Measurements from ENCODE around the gene AGA.

Gene AGA

DNA sequence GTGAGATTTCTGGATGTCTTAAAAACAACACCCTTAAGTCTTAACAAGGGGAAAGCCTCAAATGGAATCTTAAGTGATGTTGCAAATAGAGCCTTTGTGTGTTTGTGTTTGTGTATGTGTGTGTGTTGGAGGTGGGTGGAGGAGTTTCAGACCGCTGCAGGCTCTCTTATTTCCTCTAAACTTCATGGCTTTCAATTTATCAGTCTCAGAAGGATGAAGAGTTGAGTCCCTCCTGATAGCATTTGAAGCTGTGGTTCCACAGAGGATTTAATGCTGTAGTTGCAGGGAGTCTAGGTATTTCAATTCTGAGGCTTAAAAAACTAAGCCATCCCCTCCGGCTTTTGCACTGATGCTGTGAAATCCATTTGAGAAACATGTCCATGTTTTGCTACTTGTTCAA is 4.3 kb upstream of the AGA start:
- no peak for DNase-seq

DNA sequence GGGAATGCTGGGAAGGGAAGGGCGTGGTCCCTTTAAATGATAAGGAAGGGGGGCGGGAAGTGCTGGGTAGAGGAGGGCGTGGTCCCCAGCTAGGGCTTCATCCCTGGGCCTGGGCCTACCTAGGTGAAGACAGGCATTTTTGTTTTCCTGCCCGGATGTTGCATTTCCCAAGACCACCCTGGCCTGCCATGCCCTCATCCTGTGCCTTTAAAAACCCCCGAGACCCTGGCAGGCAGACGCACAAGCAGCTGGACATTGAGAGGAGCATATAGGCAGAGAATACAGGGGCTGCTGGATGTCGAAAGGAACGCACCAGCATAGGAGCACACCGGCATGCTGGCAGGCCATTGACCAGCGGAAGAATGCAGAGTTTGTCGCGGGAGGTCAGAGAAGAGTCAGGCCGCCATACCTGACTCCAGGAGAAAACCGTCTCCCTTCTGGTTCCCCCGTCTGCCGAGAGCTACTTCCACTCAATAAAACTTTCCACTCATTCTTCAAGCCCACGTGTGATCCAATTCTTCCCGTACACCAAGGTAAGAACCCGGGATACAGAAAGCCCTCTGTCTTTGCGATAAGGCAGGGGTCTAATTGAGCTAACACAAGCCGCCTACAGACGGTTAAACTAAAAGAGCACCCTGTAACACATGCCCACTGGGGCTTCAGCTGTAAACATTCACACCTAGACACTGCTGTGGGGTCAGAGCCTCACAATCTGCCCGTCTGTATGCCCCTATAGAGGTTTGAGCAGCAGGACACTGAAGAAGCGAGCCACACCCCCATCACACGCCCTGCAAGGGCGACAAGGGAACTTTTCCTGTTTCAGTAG is 2.9 kb upstream of the AGA start:
- no peak for DNase-seq

- DNase-seq = peak in 2 of 6 experiments; percentile 3 to 37
Observed at GRCh38 chr4:177441061-177441802, 1.0 kb downstream of the AGA start.

DNA sequence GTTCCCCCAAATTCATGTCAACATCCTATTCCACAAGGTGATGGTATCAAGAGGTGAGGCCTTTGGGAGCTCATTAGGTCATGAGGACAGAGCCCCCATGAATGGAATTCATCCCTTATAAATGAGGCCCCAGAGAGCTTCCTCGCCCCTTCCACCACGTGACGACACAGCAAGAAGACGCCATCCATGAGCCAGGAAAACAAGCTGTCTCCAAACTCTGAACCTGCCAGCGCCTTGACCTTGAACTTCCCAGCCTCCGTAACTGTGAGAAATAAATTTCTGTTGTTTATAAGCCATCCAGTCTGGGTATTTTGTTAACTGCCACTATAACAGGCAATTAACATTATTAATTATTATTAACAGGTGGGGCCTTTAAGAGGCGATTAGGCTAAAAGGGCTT is 5.8 kb downstream of the AGA start:
- no peak for DNase-seq

- DNase-seq = no peak
Observed at GRCh38 chr4:177434667-177435066, 7.6 kb downstream of the AGA start.

GRCh38 chr4:177427192-177427591 is 15.0 kb downstream of the AGA start:
- DNase-seq = no peak

- no peak for DNase-seq
Observed at GRCh38 chr4:177419434-177419833, 22.8 kb downstream of the AGA start.

GRCh38 chr4:177413656-177414055 is 28.6 kb downstream of the AGA start:
- no peak for DNase-seq

GRCh38 chr4:177413076-177413475 is 29.2 kb downstream of the AGA start:
- no peak for DNase-seq

- no peak for DNase-seq
Observed at GRCh38 chr4:177411996-177412395, 30.2 kb downstream of the AGA start.

DNA sequence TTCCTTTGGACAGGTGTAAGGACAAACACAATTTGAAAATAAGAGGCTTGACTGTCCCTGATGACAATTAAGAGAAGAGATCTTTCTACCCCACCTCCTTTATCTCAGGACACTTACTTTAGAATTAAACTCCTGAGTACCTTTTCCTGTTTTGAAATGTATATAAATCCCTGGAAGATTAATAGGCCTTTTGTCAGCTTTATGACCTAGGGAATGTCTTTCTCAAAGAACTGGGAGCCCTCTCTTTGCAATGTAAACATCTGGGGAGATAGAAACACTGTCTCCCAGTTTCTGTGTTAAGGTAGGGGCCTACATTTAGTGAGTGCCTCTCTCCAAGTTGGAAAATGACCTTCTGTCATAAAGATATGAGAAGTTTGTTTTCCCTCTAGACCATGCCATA is 31.7 kb downstream of the AGA start:
- DNase-seq = no peak

GRCh38 chr4:177408023-177408422 is 34.2 kb downstream of the AGA start:
- DNase-seq = no peak

DNA sequence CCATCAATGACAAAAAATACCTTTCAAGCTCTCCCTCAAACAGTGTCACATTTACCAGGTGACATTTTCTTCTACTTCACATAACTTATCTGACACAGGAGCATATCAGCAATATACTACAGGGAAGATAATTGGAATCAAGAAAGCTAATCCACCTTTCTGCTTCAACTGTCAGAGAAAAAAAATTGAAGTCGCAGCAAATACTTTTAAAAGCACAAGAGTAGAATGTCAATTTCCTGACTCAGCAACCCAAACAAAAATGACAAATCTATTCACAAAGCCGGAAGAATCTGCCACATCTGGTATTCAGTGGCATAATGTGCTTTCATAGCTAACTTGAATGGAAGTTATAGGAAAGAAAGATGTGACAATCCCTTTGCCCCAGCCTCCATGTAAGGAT is 36.7 kb downstream of the AGA start:
- DNase-seq = no peak

- no peak for DNase-seq
Observed at GRCh38 chr4:177404986-177405385, 37.3 kb downstream of the AGA start.

DNA sequence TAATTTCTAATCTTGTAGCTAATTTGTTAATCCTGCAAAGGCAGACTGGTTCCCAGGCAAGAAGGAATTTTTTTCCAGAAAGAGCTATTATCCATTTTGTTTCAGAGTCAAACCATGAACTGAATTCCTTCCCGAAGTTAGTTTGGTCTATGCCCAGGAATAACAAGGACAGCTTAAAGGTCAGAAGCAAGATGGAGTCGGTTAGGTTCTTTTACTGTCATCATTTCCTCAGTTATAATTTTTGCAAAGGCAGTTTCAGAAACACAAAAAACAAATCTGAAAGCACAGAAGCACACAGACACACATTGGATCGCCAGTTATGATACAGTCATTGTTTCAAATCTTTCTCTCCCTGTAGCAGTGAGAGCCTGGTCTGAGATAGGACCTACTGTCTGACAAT is 37.9 kb downstream of the AGA start:
- no peak for DNase-seq

- no peak for DNase-seq
Observed at GRCh38 chr4:177403746-177404145, 38.5 kb downstream of the AGA start.

DNA sequence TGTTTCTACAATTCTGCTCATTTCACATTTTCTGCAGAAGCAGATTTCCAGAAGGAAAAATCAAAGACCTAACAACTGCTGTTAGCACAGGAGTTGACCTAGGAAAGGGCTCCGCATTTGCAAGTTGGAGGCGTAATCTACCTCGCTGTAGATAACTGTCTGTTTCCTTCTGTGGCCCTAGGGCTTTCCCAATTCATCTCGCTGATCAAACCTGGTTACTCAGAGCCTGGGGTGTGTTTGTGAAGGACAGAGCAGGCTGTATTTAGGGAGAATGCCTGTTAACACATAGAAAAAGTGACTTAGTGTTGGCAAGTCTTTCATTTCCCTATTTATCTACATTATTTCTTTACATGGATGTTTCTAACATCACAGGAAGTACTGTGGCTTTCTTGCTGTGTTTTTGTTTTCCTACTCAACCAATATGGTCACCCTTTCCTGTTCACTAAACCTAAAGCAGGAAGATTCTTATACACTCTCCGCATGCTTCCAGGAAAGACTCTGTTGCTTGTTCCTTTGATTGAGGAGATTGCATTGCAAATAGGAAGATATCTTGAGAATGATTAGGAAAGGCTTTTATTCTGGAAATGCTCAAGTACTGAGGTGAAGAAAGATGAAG is 40.5 kb downstream of the AGA start:
- DNase-seq = peak in 2 of 6 experiments; percentile 14 to 25

- no peak for DNase-seq
Observed at GRCh38 chr4:177400030-177400429, 42.2 kb downstream of the AGA start.

GRCh38 chr4:177396352-177396751 is 45.9 kb downstream of the AGA start:
- no peak for DNase-seq

- peak in 4 of 6 experiments; percentile 1 to 60 (median 36) for DNase-seq
Observed at GRCh38 chr4:177393236-177393635, 49.0 kb downstream of the AGA start.

DNA sequence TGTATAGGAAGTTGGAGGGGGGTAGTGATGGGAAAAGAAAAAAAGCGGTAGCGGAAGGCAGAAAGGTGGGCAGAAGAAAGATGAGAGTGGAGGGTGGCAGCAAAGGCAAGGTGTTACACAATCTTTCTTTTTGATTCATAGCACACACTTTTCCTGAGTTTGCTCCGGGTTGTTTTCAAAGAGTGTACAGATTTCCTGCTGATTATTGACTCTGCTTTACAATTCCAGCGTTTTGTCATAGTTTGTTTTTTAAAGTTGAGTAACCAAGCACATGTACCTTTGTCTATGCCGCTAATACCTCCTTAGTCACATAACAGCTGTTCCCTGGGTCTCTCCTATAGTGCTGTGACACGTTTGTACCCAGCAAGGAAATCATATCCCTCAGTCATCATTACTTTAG is 50.3 kb downstream of the AGA start:
- DNase-seq = no peak

- no peak for DNase-seq
Observed at GRCh38 chr4:177391287-177391686, 51.0 kb downstream of the AGA start.

- no peak for DNase-seq
Observed at GRCh38 chr4:177386278-177386815, 55.9 kb downstream of the AGA start.

All from stimulated activated naive CD4-positive, alpha-beta T cell (primary cell).